HEK293T (cell line): ENCODE measurements around the gene C21orf58.

Source experiments
- ARNT ChIP-seq: fragments of 450-650 bp; IDR thresholded peaks from 2 replicates; pipeline ENCODE4 v1.6.1; 2017; ENCODE audit warnings: mild to moderate bottlenecking
- BHLHE40 ChIP-seq: fragments of 450-650 bp; IDR thresholded peaks from 2 replicates; pipeline ENCODE4 v1.6.1; 2016; ENCODE audit warnings: mild to moderate bottlenecking, moderate library complexity, borderline replicate concordance
- CTBP1 ChIP-seq: fragments of 450-650 bp; IDR thresholded peaks from 2 replicates; pipeline ENCODE4 v1.6.1; 2016; ENCODE audit warnings: borderline replicate concordance
- ELF4 ChIP-seq: fragments of 450-650 bp; IDR thresholded peaks from 2 replicates; pipeline ENCODE4 v1.6.1; 2017; ENCODE audit warnings: antibody characterized with exemption
- FOXA1 ChIP-seq: fragments of 450-650 bp; IDR thresholded peaks from 2 replicates; pipeline ENCODE4 v1.6.1; 2016; ENCODE audit warnings: mild to moderate bottlenecking
- FOXK2 ChIP-seq: fragments of 450-650 bp; IDR thresholded peaks from 2 replicates; pipeline ENCODE4 v1.6.1; 2016; ENCODE audit warnings: mild to moderate bottlenecking
- FOXM1 ChIP-seq: fragments of 450-650 bp; IDR thresholded peaks from 2 replicates; pipeline ENCODE4 v1.6.1; 2017; ENCODE audit warnings: mild to moderate bottlenecking, borderline replicate concordance
- HDGF ChIP-seq: fragments of 450-650 bp; IDR thresholded peaks from 2 replicates; pipeline ENCODE4 v1.6.1; 2017; ENCODE audit warnings: antibody characterized with exemption, borderline replicate concordance
- LEF1 ChIP-seq: fragments of 450-650 bp; IDR thresholded peaks from 2 replicates; pipeline ENCODE4 v1.6.1; 2017; ENCODE audit warnings: mild to moderate bottlenecking, borderline replicate concordance
- NFRKB ChIP-seq: fragments of 450-650 bp; IDR thresholded peaks from 2 replicates; pipeline ENCODE4 v1.6.1; 2016; ENCODE audit warnings: mild to moderate bottlenecking, moderate library complexity
- SP1 ChIP-seq: fragments of 450-650 bp; IDR thresholded peaks from 2 replicates; pipeline ENCODE4 v1.6.1; 2017
- SUZ12 ChIP-seq: fragments of 450-650 bp; IDR thresholded peaks from 2 replicates; pipeline ENCODE4 v1.6.1; 2016; ENCODE audit warnings: mild to moderate bottlenecking
- TARDBP ChIP-seq: fragments of 450-650 bp; IDR thresholded peaks from 2 replicates; pipeline ENCODE4 v1.6.1; 2016
- TF ChIP-seq, protein P1 (sequence below): fragments of 450-650 bp; IDR thresholded peaks from 2 replicates; pipeline ENCODE4 v1.6.1; 2016

DNA sequence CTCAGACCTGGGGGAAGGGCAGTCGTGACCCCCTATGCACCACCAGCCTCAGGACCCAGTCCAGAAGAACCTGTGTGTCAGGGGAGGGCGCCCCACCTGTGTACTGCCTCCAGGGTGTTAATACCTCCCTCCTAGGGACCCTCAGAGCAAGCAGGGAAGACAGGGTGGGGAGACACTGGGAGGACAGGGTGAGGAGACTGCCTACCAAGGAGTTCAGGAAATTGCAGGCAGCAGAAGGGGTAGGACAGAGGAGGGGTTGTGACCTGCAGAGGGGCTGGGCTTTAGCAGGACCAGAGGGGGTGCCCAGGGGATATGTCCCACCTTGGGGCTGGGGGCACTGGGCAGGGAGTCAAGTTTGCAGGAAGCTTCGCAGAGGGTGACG, 5.2 kb downstream of the C21orf58 start:
- TF ChIP-seq SP1: no peak
- no peak for TF ChIP-seq TARDBP
- no peak for TF ChIP-seq HDGF
- no peak for TF ChIP-seq SUZ12
- TF ChIP-seq BHLHE40: no peak
- TF ChIP-seq FOXA1: no peak
- TF ChIP-seq ELF4: no peak
- TF ChIP-seq CTBP1: no peak
- TF ChIP-seq, protein P1, sequence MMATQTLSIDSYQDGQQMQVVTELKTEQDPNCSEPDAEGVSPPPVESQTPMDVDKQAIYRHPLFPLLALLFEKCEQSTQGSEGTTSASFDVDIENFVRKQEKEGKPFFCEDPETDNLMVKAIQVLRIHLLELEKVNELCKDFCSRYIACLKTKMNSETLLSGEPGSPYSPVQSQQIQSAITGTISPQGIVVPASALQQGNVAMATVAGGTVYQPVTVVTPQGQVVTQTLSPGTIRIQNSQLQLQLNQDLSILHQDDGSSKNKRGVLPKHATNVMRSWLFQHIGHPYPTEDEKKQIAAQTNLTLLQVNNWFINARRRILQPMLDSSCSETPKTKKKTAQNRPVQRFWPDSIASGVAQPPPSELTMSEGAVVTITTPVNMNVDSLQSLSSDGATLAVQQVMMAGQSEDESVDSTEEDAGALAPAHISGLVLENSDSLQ: no peak
- no peak for TF ChIP-seq FOXM1
- no peak for TF ChIP-seq NFRKB
- no peak for TF ChIP-seq FOXK2
- TF ChIP-seq LEF1: no peak
- no peak for TF ChIP-seq ARNT
